Body of pancreas (tissue), 4 donors: ENCODE data around the gene OLA1.

Experiments
- CTCF ChIP-seq, 7 experiments: fragments of 450-650 bp in 4 of 7; fragments of 200-600 bp in 3 of 7; sonication (generic) in 3 of 7; IDR thresholded peaks; one replicate each; pipeline ENCODE4 v1.5.1; 2016 to 2019; ENCODE audit warnings: antibody characterized with exemption in 7 of 7
- POLR2A ChIP-seq, 3 donors: fragments of 450-650 bp; IDR thresholded peaks; one replicate each; pipeline ENCODE4 v1.6.1; 2016; ENCODE audit warnings: antibody characterized with exemption in 3 of 3, mild to moderate bottlenecking in 2 of 3

- TF ChIP-seq CTCF (IDR thresholded peaks at IDR 0.05) (no peak), POLR2A (IDR thresholded peaks at IDR 0.05) (no peak)
These were observed 82.1 kb downstream of the OLA1 start for GRCh38 chr2:174166261-174166660.
